Stimulated activated memory B cell treated with anti-CD40 and anti-IgM and Interleukin-4, amounts not matched to agents 10 μg/mL and 1 μg/mL and 100 μg/mL, for 72 hours (primary cell): Measurements from ENCODE around the gene ANKRD53.
"Not testable (repeated sequence)": the region's sequence is repeated elsewhere in the genome, so short reads cannot be mapped to it uniquely, and the experiment has no call there.

Source experiments
- ATAC-seq: fragments of 150-1000 bp; cut with Tn5 transposase; 2 replicates; pipeline ENCODE4 v1.10.0; 2021
- H3K27ac Mint-ChIP-seq: one replicate; pipeline ENCODE4 v1.8.0; 2022; ENCODE audit warnings: mild to moderate bottlenecking, mixed read lengths
- H3K27me3 Mint-ChIP-seq: one replicate; pipeline ENCODE4 v1.8.0; 2022; ENCODE audit warnings: mixed read lengths
- H3K36me3 Mint-ChIP-seq: one replicate; pipeline ENCODE4 v1.8.0; 2022; ENCODE audit warnings: mixed read lengths
- H3K4me1 Mint-ChIP-seq: one replicate; pipeline ENCODE4 v1.8.0; 2022; ENCODE audit warnings: mixed read lengths
- H3K4me3 Mint-ChIP-seq: one replicate; pipeline ENCODE4 v1.8.0; 2022; ENCODE audit warnings: mild to moderate bottlenecking, moderate library complexity, mixed read lengths
- H3K9me3 Mint-ChIP-seq: one replicate; pipeline ENCODE4 v1.8.0; 2022; ENCODE audit warnings: mixed read lengths

ANKRD53 gene

GRCh38 chr2:71001981-71002570 lies 23.6 kb downstream of the ANKRD53 start:
- Mint-ChIP-seq H3K27me3 (peaks cover 13% of the 10 kb centered on the region), H3K36me3 (no peaks in the 10 kb centered on the region), H3K27ac (no peak overlapping the region), H3K4me1 (peaks cover 19% of the 10 kb centered on the region), H3K4me3 (no peak overlapping the region), H3K9me3 (no peaks in the 10 kb centered on the region)
- ATAC-seq, result no peak

GRCh38 chr2:71003396-71003795 lies 25.0 kb downstream of the ANKRD53 start:
- Mint-ChIP-seq H3K4me3 (no peak overlapping the region), H3K9me3 (no peaks in the 10 kb centered on the region), H3K27ac (no peak overlapping the region), H3K27me3 (peaks cover 17% of the 10 kb centered on the region), H3K4me1 (peaks cover 19% of the 10 kb centered on the region), H3K36me3 (no peaks in the 10 kb centered on the region)
- ATAC-seq, result no peak

DNA sequence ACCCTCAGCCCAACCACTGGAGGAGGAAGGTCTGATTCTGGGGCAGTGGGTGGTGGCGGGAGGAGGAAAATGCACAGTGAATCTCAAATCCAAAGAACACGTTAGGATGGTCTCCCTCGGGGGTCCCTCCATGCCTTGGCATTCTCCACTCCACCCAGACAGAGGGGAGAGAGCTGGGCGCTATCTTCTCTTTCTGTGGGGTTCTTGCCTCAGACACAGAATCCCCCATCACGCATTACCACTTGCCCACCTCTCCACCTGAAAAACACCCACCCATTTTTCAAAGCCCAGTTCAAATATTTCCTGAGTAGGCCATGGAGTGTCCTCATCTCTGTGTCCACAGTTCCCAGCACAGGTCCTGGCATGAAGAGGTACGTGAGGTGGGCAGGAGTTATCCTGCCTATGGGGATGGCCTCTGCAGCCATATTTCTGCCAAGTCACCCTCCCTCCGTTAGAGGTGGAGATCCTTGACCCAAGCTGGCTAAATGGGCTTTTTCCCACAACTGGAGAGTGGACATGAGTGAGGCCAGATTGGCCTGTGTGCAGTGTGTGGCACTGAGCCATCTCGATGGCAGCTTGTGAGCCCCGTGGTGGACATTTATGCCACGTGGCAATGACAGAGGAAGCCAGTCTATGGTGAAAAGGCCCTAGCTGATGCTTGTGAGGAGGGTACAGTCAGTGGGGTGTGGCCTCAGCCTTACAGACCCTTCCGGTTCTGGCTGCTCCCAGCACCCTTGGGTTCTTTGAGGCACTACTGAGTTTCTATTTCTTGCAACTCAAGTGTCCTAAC lies 25.7 kb downstream of the ANKRD53 start:
- peaks cover 24% of the 10 kb centered on the region for H3K27me3 Mint-ChIP-seq

DNA sequence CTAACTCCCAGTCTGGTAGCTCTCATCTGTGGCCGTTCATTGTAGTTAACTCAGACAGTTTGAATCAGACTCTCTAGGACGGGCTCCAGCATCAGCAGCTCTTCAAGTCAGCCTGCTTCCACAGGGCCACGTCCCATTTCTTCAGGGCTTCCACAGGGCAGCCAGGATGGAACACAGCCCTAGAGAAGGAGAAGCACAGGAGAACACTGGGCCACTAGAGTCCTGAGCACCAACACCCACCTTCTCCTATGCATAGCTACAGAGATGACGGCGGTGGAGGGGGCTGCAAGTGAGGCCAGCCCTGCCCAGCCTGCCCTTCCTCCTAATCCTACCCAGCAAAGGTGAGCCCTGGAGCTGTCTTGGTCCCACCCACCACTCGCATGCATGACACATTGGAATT lies 26.4 kb downstream of the ANKRD53 start:
- Mint-ChIP-seq H3K4me3 (no peak overlapping the region), H3K4me1 (peaks cover 13% of the 10 kb centered on the region), H3K27ac (no peak overlapping the region), H3K36me3 (no peaks in the 10 kb centered on the region), H3K9me3 (no peaks in the 10 kb centered on the region), H3K27me3 (peaks cover 31% of the 10 kb centered on the region)
- no peak for ATAC-seq

More for the DNA sequence above, 25.7 kb downstream of the ANKRD53 start:
- H3K27ac Mint-ChIP-seq, result no peak overlapping the region
- H3K4me3 Mint-ChIP-seq, result no peak overlapping the region
- no peaks in the 10 kb centered on the region for H3K36me3 Mint-ChIP-seq
- H3K9me3 Mint-ChIP-seq, result no peaks in the 10 kb centered on the region
- ATAC-seq, result no peak
- peaks cover 18% of the 10 kb centered on the region for H3K4me1 Mint-ChIP-seq

- Mint-ChIP-seq H3K9me3 (no peaks in the 10 kb centered on the region), H3K27me3 (peaks cover 38% of the 10 kb centered on the region), H3K4me1 (peaks cover 13% of the 10 kb centered on the region), H3K36me3 (no peaks in the 10 kb centered on the region), H3K27ac (no peak overlapping the region), H3K4me3 (no peak overlapping the region)
- no peak for ATAC-seq
These were observed 27.1 kb downstream of the ANKRD53 start for GRCh38 chr2:71005271-71006202.

GRCh38 chr2:71006323-71006722 lies 27.9 kb downstream of the ANKRD53 start:
- ATAC-seq, result no peak
- Mint-ChIP-seq H3K4me1 (peaks cover 5% of the 10 kb centered on the region), H3K9me3 (no peaks in the 10 kb centered on the region), H3K27ac (no peak overlapping the region), H3K4me3 (no peak overlapping the region), H3K27me3 (peaks cover 46% of the 10 kb centered on the region), H3K36me3 (no peaks in the 10 kb centered on the region)

GRCh38 chr2:71006955-71007799 lies 28.7 kb downstream of the ANKRD53 start:
- no peaks in the 10 kb centered on the region for H3K9me3 Mint-ChIP-seq
- H3K27ac Mint-ChIP-seq, result no peak overlapping the region
- H3K36me3 Mint-ChIP-seq, result no peaks in the 10 kb centered on the region
- H3K4me1 Mint-ChIP-seq, result no peaks in the 10 kb centered on the region
- H3K4me3 Mint-ChIP-seq, result no peak overlapping the region
- ATAC-seq, result no peak
- H3K27me3 Mint-ChIP-seq, result peaks cover 55% of the 10 kb centered on the region

- H3K36me3 Mint-ChIP-seq, result no peaks in the 10 kb centered on the region
- no peak overlapping the region for H3K4me3 Mint-ChIP-seq
- H3K9me3 Mint-ChIP-seq, result no peaks in the 10 kb centered on the region
- no peak overlapping the region for H3K27ac Mint-ChIP-seq
- peaks cover 55% of the 10 kb centered on the region for H3K27me3 Mint-ChIP-seq
- ATAC-seq, result no peak
- H3K4me1 Mint-ChIP-seq, result no peaks in the 10 kb centered on the region
These were observed 29.9 kb downstream of the ANKRD53 start for GRCh38 chr2:71008342-71008741.

DNA sequence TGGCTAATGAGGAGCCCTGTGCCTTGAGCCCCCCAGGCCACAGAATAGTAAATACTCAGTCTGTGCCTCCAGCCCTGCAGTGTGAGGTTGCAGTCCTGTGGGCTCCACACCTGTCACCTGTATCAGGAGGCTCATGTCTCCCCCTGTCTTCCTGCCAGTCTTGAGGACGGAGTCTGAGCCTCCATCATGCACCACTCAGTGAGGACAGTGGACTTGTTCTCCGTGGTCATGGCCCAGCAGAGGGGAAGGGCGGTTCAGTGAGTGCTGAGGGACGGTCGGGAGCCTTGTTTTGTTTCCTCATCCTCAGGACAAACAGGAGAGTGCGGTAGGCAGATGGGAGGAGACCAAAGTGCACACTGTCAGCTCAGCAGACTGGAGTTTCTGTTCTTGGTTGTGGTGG lies 33.4 kb downstream of the ANKRD53 start:
- not testable (repeated sequence) for H3K4me3 Mint-ChIP-seq, H3K9me3 Mint-ChIP-seq, H3K4me1 Mint-ChIP-seq, ATAC-seq, H3K36me3 Mint-ChIP-seq, H3K27ac Mint-ChIP-seq
- H3K27me3 Mint-ChIP-seq, result peaks cover 42% of the 10 kb centered on the region

DNA sequence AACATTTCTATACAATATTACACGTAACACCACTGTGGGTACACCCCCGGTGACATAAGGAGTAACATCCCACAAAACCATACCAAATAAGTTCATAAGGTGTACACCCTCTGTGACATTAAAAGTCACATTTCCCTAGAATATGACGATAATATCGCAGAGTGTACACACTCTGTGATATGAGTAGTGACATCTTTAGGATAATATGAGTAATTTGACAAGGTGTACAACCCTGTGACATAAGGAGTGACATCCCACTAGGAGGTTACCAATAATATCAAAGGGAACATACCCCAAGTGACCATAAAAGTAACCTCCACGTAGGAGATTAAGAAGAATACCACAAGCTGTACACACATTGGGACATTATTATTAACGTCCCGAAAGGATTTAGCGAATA lies 40.2 kb downstream of the ANKRD53 start:
- no peak overlapping the region for H3K27ac Mint-ChIP-seq
- no peak for ATAC-seq
- no peak overlapping the region for H3K4me3 Mint-ChIP-seq
- H3K9me3 Mint-ChIP-seq, result no peaks in the 10 kb centered on the region
- no peaks in the 10 kb centered on the region for H3K36me3 Mint-ChIP-seq
- no peaks in the 10 kb centered on the region for H3K27me3 Mint-ChIP-seq
- peaks cover 8% of the 10 kb centered on the region for H3K4me1 Mint-ChIP-seq

DNA sequence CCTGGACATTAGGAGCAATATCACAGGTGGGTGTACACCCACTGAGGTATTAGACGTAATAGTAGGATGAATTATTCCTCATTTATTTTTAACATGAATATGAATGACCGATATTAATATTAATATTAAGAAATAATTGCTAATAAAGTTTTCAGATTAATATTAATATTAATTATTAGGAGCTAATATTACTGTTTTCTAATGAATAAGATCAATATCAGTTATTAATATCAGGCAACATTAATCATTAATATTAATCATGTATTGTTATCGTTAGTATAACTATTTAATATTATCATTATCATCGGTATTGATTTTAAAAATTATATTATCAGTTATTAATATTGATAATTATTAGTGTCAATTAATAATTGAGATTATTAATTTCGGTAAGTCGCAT lies 41.6 kb downstream of the ANKRD53 start:
- H3K27me3 Mint-ChIP-seq, H3K4me3 Mint-ChIP-seq, H3K36me3 Mint-ChIP-seq, H3K27ac Mint-ChIP-seq, H3K9me3 Mint-ChIP-seq, ATAC-seq: not testable (repeated sequence)
- peaks cover 12% of the 10 kb centered on the region for H3K4me1 Mint-ChIP-seq

DNA sequence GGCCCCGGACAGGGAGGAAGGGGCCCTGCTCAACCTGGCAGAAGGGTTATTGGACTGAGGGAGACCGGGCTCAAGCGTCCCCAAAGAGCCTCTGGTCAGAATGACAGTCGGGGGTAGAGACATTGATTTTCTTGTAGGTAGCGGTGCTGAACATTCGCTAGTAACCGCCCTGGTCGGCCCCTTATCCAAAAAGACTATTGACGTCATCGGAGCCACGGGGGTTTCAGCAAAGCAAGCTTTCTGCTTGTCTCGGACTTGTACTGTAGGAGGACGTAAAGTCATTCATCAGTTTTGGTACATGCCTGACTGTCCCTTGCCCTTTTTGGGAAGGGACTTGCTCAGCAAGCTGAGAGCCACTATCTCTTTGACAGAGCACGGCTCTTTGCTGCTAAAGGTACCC lies 43.0 kb downstream of the ANKRD53 start:
- not testable (repeated sequence) for H3K27ac Mint-ChIP-seq, H3K36me3 Mint-ChIP-seq, H3K9me3 Mint-ChIP-seq, H3K27me3 Mint-ChIP-seq, H3K4me3 Mint-ChIP-seq, ATAC-seq
- peaks cover 12% of the 10 kb centered on the region for H3K4me1 Mint-ChIP-seq

DNA sequence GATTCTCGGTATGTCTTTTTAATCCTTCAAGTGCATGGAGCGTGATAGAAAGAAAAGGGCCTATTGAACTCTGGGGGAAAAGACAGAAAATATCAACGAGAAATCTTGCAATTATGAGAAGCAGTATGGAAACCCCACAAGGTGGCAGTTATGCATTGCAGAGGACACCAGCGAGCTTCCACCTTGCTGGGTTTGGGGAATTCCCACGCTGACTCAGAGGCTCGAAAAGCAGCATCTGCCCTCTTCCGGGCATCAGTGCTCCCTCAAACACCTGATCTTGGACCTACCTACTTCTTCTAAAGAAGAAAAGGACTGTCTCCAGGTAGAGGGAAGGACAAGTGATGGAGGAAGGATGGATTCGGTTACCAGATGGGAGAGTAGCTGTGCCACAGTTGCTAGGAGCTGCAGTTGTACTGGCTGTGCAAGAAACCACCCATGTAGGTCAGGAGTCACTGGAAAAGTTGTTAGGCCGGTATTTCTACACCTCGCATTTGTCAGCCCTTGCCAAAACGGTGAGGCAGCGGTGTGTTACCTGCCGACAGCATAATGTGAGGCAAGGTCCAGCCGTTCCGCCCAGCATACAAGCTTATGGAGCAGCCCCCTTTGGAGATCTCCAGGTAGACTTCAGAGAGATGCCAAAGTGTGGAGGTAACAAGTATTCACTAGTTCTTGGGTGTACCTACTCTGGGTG lies 45.3 kb downstream of the ANKRD53 start:
- H3K9me3 Mint-ChIP-seq, ATAC-seq, H3K27me3 Mint-ChIP-seq, H3K4me3 Mint-ChIP-seq, H3K36me3 Mint-ChIP-seq: not testable (repeated sequence)
- Mint-ChIP-seq H3K27ac (peak overlapping the region; percentile 27), H3K4me1 (peaks cover 12% of the 10 kb centered on the region)
